CD4-positive, alpha-beta T cell (primary cell): Measurements from ENCODE around the gene C3orf33. TPM values are rescaled to one million over a fixed set of nuclear protein-coding genes. Genes with fewer than 3 reads are reported as not detected.

Experiments
- ATAC-seq: fragments of 200-7000 bp; cut with Tn5 transposase; one replicate; pipeline ENCODE4 v1.10.0; 2022; ENCODE audit warnings: mild to moderate bottlenecking; ENCODE audit not compliant: poor library complexity
- CTCF ChIA-PET: fragments of 350-600 bp; sonication (Branson Sonifier 250); formaldehyde crosslinking; loops from one replicate; lab custom pipeline; 2021; ENCODE audit warnings: antibody characterized with exemption, inconsistent platforms; lab: Charles Lee
- POLR2A ChIA-PET: fragments of 350-600 bp; sonication (Branson Sonifier 250); formaldehyde crosslinking; loops from one replicate; lab custom pipeline; 2021; ENCODE audit warnings: antibody characterized with exemption, inconsistent platforms; lab: Charles Lee
- DNase-seq, 14 experiments: peaks; one replicate each; pipeline ENCODE4 v3.0.0-alpha.2; 2013 to 2020; ENCODE audit warnings: mixed read lengths in 2 of 14
- H3K27ac ChIP-seq, 2 donors: one replicate each; pipeline versions ENCODE4 v1.5.1 to v1.7.0; 2013; ENCODE audit warnings: low read length in 2 of 2, low read depth in 1 of 2, mild to moderate bottlenecking in 1 of 2
- H3K27me3 ChIP-seq, 2 experiments: 1 replicate in 1 of 2; 2 replicates in 1 of 2; pipeline versions ENCODE4 v1.6.1 to v1.7.0; 2013; ENCODE audit warnings: low read length in 2 of 2, control low read depth in 1 of 2, mild to moderate bottlenecking in 1 of 2, moderate library complexity in 1 of 2; ENCODE audit not compliant: insufficient read depth in 2 of 2, control insufficient read depth in 1 of 2
- H3K36me3 ChIP-seq: one replicate; pipeline ENCODE4 v1.6.1; 2013; ENCODE audit warnings: low read length, control low read depth; ENCODE audit not compliant: insufficient read depth
- H3K4me1 ChIP-seq: one replicate; pipeline ENCODE4 v1.6.1; 2013; ENCODE audit warnings: low read length, control low read depth; ENCODE audit not compliant: insufficient read depth
- H3K4me3 ChIP-seq: one replicate; pipeline ENCODE4 v1.5.1; 2013; ENCODE audit warnings: mild to moderate bottlenecking, low read length, moderate library complexity
- H3K9me3 ChIP-seq, 2 experiments: 1 replicate in 1 of 2; 2 replicates in 1 of 2; pipeline versions ENCODE4 v1.6.1 to v1.7.0; 2013; ENCODE audit warnings: low read length in 2 of 2, mild to moderate bottlenecking in 2 of 2, control low read depth in 1 of 2, moderate library complexity in 1 of 2; ENCODE audit not compliant: control insufficient read depth in 1 of 2, insufficient read depth in 1 of 2
- H3K27ac Mint-ChIP-seq: one replicate; pipeline ENCODE4 v1.8.0; 2020; ENCODE audit warnings: mixed read lengths
- H3K27me3 Mint-ChIP-seq: one replicate; pipeline ENCODE4 v1.8.0; 2021; ENCODE audit warnings: mixed read lengths
- H3K36me3 Mint-ChIP-seq: one replicate; pipeline ENCODE4 v1.8.0; 2021; ENCODE audit warnings: low read depth, mixed read lengths
- H3K4me1 Mint-ChIP-seq: one replicate; pipeline ENCODE4 v1.8.0; 2021; ENCODE audit warnings: low read depth, mixed read lengths
- H3K4me3 Mint-ChIP-seq: one replicate; pipeline ENCODE4 v1.8.0; 2020; ENCODE audit warnings: mild to moderate bottlenecking, mixed read lengths
- H3K9me3 Mint-ChIP-seq: one replicate; pipeline ENCODE4 v1.8.0; 2020; ENCODE audit warnings: mixed read lengths
- CTCF ChIP-seq: fragments of 200-600 bp; IDR thresholded peaks from one replicate; pipeline ENCODE4 v1.8.0; 2022; ENCODE audit warnings: antibody characterized with exemption, mild to moderate bottlenecking
- intact Hi-C, 2 experiments: fragments of 100-400 bp; cut with DNase I in 1 of 2; cut with micrococcal nuclease in 1 of 2; formaldehyde crosslinking; loops; one replicate each; pipeline versions ENCODE4 v1.15.1 to v1.9.0; 2023 to 2025; cut with DNase I, micrococcal nuclease
- total RNA-seq, 174 experiments: library from RNA in 2 of 174; stranded (reverse) in 2 of 174; gene quantifications; one replicate each; pipeline ENCODE4 v1.2.3 and lab custom pipeline; 2021 to 2026

The C3orf33 gene
- total RNA-seq, 2 experiments from 2014 or later, result 2.4 to 2.6 TPM

- no peak for DNase-seq
- Mint-ChIP-seq H3K27me3 (peaks cover 40% of the 10 kb centered on the region), H3K4me1 (peaks cover 30% of the 10 kb centered on the region), H3K36me3 (no peaks in the 10 kb centered on the region), H3K9me3 (no peaks in the 10 kb centered on the region), H3K4me3 (peak overlapping the region; percentile 32), H3K27ac (no peak overlapping the region)
- TF ChIP-seq CTCF, result no peak
- no peak overlapping the region for H3K27ac ChIP-seq
- H3K4me3 ChIP-seq, result no peak overlapping the region
- ChIA-PET POLR2A (interaction anchor here (0.7 kb wide), 1 partner anchor 116 kb away, joined by 3 read pairs; no protein-coding TSS in a partner anchor), CTCF (interaction anchor here (1.7 kb wide), 1 partner anchor 59 kb away, joined by 5 read pairs; the partner anchor contains the start of gene C3orf33)
- no peaks in the 10 kb centered on the region for H3K36me3 ChIP-seq
- intact Hi-C loops, result loop anchor here in 1 of 2 experiments (5.0 kb wide), 1 partner anchor 126 kb away; the partner anchor contains the start of gene GMPS
- peaks cover 20 to 21% of the 10 kb centered on the region in 2 experiments for H3K27me3 ChIP-seq
- H3K4me1 ChIP-seq, result peaks cover 23% of the 10 kb centered on the region
- no peak for ATAC-seq
- no peaks in the 10 kb centered on the region for H3K9me3 ChIP-seq
Measured at GRCh38 chr3:155746703-155747102, 59.4 kb downstream of the C3orf33 start.

GRCh38 chr3:155745795-155746550, 60.1 kb downstream of the C3orf33 start:
- ATAC-seq (no peak), DNase-seq (no peak)
- peaks cover 45% of the 10 kb centered on the region for H3K27me3 Mint-ChIP-seq
- Histone ChIP-seq H3K9me3 (no peaks in the 10 kb centered on the region), H3K27me3 (peaks cover 20 to 25% of the 10 kb centered on the region in 2 experiments), H3K27ac (no peak overlapping the region), H3K4me1 (peaks cover 23% of the 10 kb centered on the region), H3K36me3 (no peaks in the 10 kb centered on the region), H3K4me3 (peak overlapping the region; percentile 11)
- H3K9me3 Mint-ChIP-seq, result no peaks in the 10 kb centered on the region
- H3K4me1 Mint-ChIP-seq, result peaks cover 30% of the 10 kb centered on the region
- no peak for TF ChIP-seq CTCF
- CTCF ChIA-PET, result interaction anchor here (1.7 kb wide), 1 partner anchor 60 kb away, joined by 5 read pairs; the partner anchor contains the start of gene C3orf33
- POLR2A ChIA-PET, result no interaction called here
- H3K36me3 Mint-ChIP-seq, result no peaks in the 10 kb centered on the region
- peak overlapping the region; percentile 94 for H3K4me3 Mint-ChIP-seq
- no peak overlapping the region for H3K27ac Mint-ChIP-seq
- intact Hi-C loops, result loop anchor here in 1 of 2 experiments (5.0 kb wide), 1 partner anchor 126 kb away; the partner anchor contains the start of gene GMPS

GRCh38 chr3:155744626-155745324, 61.3 kb downstream of the C3orf33 start, which contains the start of gene PLCH1:
PLCH1 (minus strand) TSS chr3:155745071; CDS start chr3:155704224, 40,847 bp downstream.
- peaks cover 20 to 33% of the 10 kb centered on the region in 2 experiments for H3K27me3 ChIP-seq
- H3K9me3 Mint-ChIP-seq, result no peaks in the 10 kb centered on the region

More at GRCh38 chr3:155744626-155745324, 61.3 kb downstream of the C3orf33 start, which contains the start of gene PLCH1:
- peaks cover 54% of the 10 kb centered on the region for H3K27me3 Mint-ChIP-seq
- H3K9me3 ChIP-seq, result no peaks in the 10 kb centered on the region
- ATAC-seq, result peak; percentile 80
- no peak for TF ChIP-seq CTCF
- intact Hi-C loops, result loop anchor here in 1 of 2 experiments (5.0 kb wide), 2 partner anchors 113 to 128 kb away; partner anchors contain the start of gene GMPS
- peaks cover 30% of the 10 kb centered on the region for H3K4me1 Mint-ChIP-seq
- CTCF ChIA-PET, result no interaction called here
- peak within 1 kb of the TSS; percentile 72 for H3K4me3 ChIP-seq
- POLR2A ChIA-PET, result no interaction called here
- peak within 1 kb of the TSS; percentile 94 for H3K4me3 Mint-ChIP-seq
- no peaks in the 10 kb centered on the region for H3K36me3 Mint-ChIP-seq
- H3K36me3 ChIP-seq, result no peaks in the 10 kb centered on the region
- H3K4me1 ChIP-seq, result peaks cover 23% of the 10 kb centered on the region
- peak within 1 kb of the TSS; percentile 60 for H3K27ac Mint-ChIP-seq
- no peak within 1 kb of the TSS for H3K27ac ChIP-seq
- DNase-seq, result peak in 13 of 14 experiments; percentile 8 to 63 (median 34)
